Suppressor macrophage treated with lipopolysaccharide for 1 hour (primary cell): Measurements from ENCODE around the gene TBXAS1.

ENCODE experiments used
- DNase-seq, 3 donors: peaks; one replicate each; pipeline ENCODE4 v3.0.0-alpha.2; 2020 to 2022

The TBXAS1 gene

DNA sequence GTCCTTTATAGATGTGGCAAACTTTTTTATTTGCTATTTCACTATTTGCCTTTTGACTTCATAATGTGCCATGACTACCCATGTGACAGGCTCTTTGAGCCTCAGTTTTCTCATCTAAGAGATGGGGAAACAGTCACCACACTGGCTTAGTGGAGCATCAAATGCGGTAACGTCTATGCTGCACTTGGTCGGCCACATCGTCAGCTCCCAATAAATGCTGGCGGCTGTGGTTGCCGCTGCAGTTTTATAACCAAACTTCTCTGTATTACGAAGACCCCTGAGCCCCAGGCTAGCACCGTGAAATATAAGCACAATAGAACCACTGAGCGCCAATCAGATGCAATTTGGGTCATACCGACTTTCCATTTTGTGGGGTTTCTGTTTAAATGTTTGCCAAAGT is 177.5 kb downstream of the TBXAS1 start:
- no peak for DNase-seq

- no peak for DNase-seq
Observed at GRCh38 chr7:140007051-140007690, 178.1 kb downstream of the TBXAS1 start.

- DNase-seq, result no peak
Observed at GRCh38 chr7:140008755-140009610, 179.9 kb downstream of the TBXAS1 start.

DNA sequence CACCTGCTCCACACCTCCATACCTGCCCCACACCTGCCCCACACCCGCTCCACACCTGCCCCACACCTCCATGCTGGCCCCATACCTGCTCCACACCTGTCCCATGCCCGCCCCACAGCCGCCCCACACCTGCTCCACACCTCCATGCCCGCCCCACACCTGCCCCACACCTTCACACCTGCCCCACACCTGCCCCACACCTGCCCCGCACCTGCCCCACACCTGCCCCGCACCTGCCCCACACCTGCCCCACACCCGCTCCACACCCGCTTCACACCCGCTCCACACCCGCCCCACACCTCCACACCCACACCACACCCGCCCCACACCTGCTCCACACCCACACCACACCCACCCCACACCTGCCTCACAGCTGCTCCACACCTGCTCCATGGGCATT is 180.7 kb downstream of the TBXAS1 start:
- no peak for DNase-seq

- no peak for DNase-seq
Observed at GRCh38 chr7:140010194-140010895, 181.3 kb downstream of the TBXAS1 start.

GRCh38 chr7:140013676-140014075 is 184.6 kb downstream of the TBXAS1 start:
- no peak for DNase-seq

GRCh38 chr7:140014123-140014522 is 185.1 kb downstream of the TBXAS1 start:
- no peak for DNase-seq

- no peak for DNase-seq
Observed at GRCh38 chr7:140015471-140015970, 186.5 kb downstream of the TBXAS1 start.

DNA sequence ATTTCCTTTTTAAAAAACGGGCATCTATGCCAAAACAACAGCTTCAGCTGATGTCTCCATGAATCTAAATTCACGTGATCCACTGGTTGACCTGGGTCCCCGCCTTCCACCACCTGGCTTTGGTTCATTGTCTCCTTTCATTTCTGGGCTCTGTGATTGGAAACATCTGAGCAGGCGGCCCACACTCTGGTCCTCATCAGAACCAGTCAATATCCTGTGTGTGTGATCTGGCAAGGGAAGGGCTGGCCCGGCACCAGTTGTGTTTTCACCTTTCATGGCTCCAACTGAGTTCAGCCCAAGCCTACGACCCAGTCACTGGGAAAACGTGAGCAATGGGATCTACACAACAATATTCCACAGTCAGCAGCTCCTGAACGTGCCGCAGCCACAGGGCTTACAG is 187.5 kb downstream of the TBXAS1 start:
- DNase-seq, result no peak

DNA sequence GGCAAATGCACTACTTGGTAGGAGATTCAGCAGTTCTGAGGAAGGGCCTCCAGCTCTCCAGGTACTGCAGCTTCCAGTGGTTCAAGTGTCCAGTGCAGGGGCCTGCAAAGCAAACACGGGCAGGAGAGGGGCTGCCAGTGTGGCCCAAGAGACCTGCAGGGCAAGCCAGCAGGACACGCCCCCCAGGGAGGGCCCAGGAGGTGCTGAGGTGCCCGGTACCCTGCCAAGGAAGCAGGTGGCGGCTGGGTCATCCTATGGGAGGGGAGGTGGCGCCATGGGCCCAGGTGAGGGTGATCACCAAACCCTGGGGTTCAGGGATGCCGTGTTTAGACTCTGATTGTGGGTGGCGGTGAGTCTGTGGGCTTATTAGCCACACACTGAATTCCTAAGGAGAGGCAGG is 188.0 kb downstream of the TBXAS1 start:
- no peak for DNase-seq

GRCh38 chr7:140017543-140017942 is 188.5 kb downstream of the TBXAS1 start:
- DNase-seq, result no peak

DNA sequence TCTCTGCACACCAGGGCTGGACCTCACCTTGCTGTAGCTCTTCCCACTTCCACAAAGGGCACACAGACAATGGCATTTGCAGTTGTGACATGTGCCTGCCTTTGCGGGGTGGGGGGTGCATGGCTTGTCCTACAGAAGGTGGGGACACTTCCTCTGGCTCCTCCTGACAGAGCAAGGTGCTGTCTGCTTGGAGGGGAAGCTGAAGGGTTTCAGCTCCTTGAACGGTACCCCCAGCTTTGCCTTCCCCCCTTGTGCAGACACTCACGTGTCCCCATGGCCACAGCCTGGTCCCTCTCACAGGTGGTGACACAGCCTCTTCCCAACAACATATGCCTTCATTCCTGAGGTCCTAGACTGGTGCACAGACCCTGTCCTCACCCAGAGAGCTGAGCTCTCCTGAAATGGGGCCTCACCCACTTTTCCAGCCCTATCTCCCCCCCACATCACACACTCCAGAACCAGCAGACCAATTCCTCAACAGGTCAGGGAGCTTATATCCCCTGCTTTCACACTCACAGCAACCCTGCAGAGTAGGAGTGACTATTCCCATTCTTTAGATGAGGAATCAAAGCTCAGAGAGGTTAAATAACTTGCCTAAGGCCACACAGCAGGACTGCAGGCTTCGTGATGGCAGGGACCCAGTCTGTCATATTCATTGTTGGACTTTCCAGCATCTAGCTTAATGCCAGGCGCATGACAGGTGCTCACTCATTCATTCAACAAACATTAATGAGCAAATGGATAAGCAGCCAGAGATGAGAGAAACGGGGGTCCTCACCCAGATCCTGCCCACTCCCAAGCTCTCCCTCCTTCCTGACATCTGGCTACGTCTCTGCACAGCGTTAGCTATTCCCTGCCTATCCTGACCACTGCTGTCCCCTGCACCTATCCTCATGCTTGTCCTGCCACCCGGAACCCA is 189.3 kb downstream of the TBXAS1 start:
- DNase-seq, result no peak

DNA sequence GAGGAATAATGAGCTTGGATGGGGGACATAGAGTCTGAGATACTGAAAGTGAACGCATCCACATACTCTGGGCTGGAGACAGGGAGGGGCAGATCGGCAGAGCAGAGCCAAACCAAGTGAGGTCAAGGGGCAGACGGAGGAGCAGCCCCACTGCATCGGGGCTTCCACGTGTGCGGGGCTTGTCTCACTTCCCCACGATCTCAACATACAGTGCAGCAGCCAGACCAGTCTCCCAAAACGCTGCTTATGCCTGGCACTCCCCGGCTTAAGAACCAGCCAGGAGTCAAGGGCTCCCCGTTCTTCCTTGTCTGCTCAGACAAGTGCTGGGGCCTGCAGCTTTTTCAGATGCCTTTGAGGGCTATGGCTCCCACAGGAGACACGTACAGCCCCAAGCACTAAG is 190.1 kb downstream of the TBXAS1 start:
- no peak for DNase-seq

- no peak for DNase-seq
Observed at GRCh38 chr7:140019606-140020005, 190.5 kb downstream of the TBXAS1 start.

DNA sequence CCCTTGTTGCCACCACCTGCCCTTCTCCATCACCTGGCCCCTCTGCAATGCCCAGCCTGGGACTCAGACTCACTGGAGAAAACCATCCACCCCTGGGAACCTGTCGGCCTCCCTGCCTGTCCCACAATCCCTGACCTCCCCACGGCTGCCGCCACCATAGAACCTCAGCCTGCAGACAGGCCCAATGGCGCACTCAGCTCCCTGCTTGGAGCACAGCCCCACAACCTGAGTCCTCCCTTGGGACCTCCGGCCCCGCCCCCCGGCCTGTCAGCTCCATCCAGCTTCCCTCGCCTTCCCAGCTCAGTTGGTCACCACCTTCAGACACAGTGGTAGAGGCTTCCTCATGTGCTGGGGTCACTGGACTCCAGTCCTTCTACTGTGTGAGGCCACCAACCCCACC is 192.5 kb downstream of the TBXAS1 start:
- DNase-seq, result no peak

DNA sequence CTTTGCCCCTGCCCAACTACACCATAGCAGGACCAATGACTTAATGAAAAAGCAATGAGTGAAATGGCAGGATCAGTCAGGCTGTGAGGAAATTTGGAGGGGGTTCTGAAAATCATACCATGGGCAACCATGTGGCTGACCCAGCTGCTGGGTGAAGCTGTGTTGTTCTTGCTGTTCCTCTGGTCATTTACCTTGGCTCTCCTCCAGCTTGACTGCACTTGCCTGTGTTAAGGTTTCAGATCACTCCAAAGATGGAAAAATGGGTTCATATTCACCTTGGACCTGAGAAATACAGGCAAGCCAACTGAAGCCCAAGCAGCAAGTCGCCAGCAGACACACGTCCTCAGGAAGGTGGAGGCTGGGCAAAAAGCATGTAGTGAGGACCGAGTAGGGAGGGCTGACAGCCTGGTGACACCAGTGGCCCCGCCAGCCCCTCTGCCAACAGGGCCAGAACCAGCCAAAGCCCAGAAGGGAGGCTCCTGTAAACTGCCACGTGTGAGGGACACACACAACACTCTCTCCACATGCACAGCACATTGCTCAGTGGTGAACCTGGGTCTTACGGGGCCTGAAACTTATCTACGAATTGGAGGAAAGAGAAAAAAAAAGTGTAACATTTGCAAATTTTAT is 193.6 kb downstream of the TBXAS1 start:
- DNase-seq, result no peak

DNA sequence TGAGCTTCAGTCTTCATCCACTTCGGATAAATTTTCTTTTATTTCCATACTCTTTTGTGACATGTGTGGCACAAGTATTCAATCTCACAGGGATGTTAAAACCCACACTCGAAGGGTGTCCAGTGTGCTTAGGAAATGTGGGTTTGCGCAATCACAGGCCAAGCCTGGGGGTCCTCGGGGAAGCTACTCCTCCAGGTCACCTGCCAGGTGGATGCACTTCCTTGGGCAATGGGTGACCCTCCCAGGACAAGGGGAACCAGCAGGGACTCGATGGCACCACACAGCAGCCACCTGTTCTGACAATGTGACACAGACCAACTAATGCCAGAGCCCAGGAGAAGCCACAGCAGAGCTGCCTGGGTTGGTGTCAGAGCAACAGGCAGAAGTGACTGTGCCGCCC is 194.7 kb downstream of the TBXAS1 start:
- peak in 2 of 3 donors; percentile 29 to 32 for DNase-seq

DNA sequence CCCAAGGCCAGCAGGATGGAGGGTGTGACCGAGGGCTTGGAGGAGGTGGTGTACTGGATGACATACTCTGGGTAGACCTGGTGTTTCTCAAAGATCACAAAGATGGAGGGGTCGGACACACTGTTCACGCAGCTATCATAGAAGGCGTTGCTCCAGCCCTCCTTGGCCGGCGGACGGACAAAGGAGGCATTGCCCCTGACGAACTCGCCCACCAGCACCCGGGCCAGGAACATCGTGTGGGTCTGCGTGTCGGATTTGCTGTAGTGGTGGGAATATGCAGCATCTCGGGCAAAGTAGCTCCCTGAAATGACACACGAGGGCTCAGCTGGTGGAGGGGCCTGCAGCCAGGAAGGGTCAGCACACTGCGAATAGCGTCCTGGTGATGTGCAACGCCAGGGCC is 195.5 kb downstream of the TBXAS1 start:
- DNase-seq, result no peak

GRCh38 chr7:140025241-140025640 is 196.2 kb downstream of the TBXAS1 start:
- DNase-seq, result no peak

GRCh38 chr7:140025814-140026433 is 196.9 kb downstream of the TBXAS1 start:
- no peak for DNase-seq

GRCh38 chr7:140026935-140027334 is 197.9 kb downstream of the TBXAS1 start:
- DNase-seq, result no peak

- no peak for DNase-seq
Observed at GRCh38 chr7:140027858-140028257, 198.8 kb downstream of the TBXAS1 start.
